CD4-positive, alpha-beta memory T cell (primary cell): ENCODE data around the gene GLS2. TPM values are rescaled to one million over a fixed set of nuclear protein-coding genes. Genes with fewer than 3 reads are reported as not detected.

Experiments used
- CTCF ChIA-PET: fragments of 350-600 bp; sonication (Branson Sonifier 250); formaldehyde crosslinking; loops from one replicate; lab custom pipeline; 2021; ENCODE audit warnings: inconsistent platforms; ENCODE audit not compliant: partially characterized antibody; lab: Charles Lee
- POLR2A ChIA-PET: fragments of 350-600 bp; sonication (Branson Sonifier 250); formaldehyde crosslinking; loops from one replicate; lab custom pipeline; 2021; ENCODE audit not compliant: partially characterized antibody; lab: Charles Lee
- DNase-seq, 5 donors: peaks; one replicate each; pipeline versions ENCODE4 v3.0.0 to v3.0.0-alpha.2; 2020 to 2022; ENCODE audit warnings: mixed read lengths in 1 of 5
- H3K27ac ChIP-seq: one replicate; pipeline ENCODE4 v1.7.0; 2013; ENCODE audit warnings: low read depth, low read length
- H3K27me3 ChIP-seq: 2 replicates; pipeline ENCODE4 v1.7.0; 2013; ENCODE audit warnings: mild to moderate bottlenecking, low read length, moderate library complexity; ENCODE audit not compliant: insufficient read depth
- H3K36me3 ChIP-seq: 2 replicates; pipeline ENCODE4 v1.7.0; 2013; ENCODE audit warnings: mild to moderate bottlenecking, low read length, moderate library complexity; ENCODE audit not compliant: insufficient read depth
- H3K4me1 ChIP-seq: 2 replicates; pipeline ENCODE4 v1.7.0; 2013; ENCODE audit warnings: mild to moderate bottlenecking, low read length, moderate library complexity; ENCODE audit not compliant: insufficient read depth
- H3K4me3 ChIP-seq, 2 donors: one replicate each; pipeline ENCODE4 v1.7.0; 2013; ENCODE audit warnings: low read length in 2 of 2, mild to moderate bottlenecking in 1 of 2
- H3K9me3 ChIP-seq, 2 donors: one replicate each; pipeline ENCODE4 v1.7.0; 2013; ENCODE audit warnings: low read length in 2 of 2, control low read depth in 1 of 2; ENCODE audit not compliant: control insufficient read depth in 1 of 2
- H3K27ac Mint-ChIP-seq, 7 donors: one replicate each; pipeline ENCODE4 v1.8.0; 2020 to 2021; ENCODE audit warnings: mixed read lengths in 7 of 7, mild to moderate bottlenecking in 6 of 7, inconsistent platforms in 3 of 7, moderate library complexity in 3 of 7
- H3K27me3 Mint-ChIP-seq, 2 donors: one replicate each; pipeline ENCODE4 v1.8.0; 2020 to 2021; ENCODE audit warnings: mixed read lengths in 2 of 2
- H3K36me3 Mint-ChIP-seq, 2 donors: one replicate each; pipeline ENCODE4 v1.8.0; 2020 to 2021; ENCODE audit warnings: mixed read lengths in 2 of 2, inconsistent platforms in 1 of 2, mild to moderate bottlenecking in 1 of 2
- H3K4me1 Mint-ChIP-seq, 4 donors: one replicate each; pipeline ENCODE4 v1.8.0; 2020 to 2021; ENCODE audit warnings: mixed read lengths in 4 of 4, mild to moderate bottlenecking in 1 of 4
- H3K4me3 Mint-ChIP-seq, 8 donors: one replicate each; pipeline ENCODE4 v1.8.0; 2020 to 2021; ENCODE audit warnings: mixed read lengths in 8 of 8, mild to moderate bottlenecking in 7 of 8, moderate library complexity in 6 of 8, inconsistent platforms in 3 of 8
- H3K9me3 Mint-ChIP-seq, 8 donors: one replicate each; pipeline ENCODE4 v1.8.0; 2020 to 2021; ENCODE audit warnings: mixed read lengths in 8 of 8, mild to moderate bottlenecking in 5 of 8, inconsistent platforms in 3 of 8, moderate library complexity in 1 of 8
- intact Hi-C: fragments of 100-400 bp; cut with micrococcal nuclease; formaldehyde crosslinking; loops from one replicate; pipeline ENCODE4 v1.15.1; 2023
- polyA plus RNA-seq, 2 donors: library from polyadenylated mRNA; unstranded; fragments of 300-500 nt; fragmentation: Illumina TruSeq; gene quantifications; one replicate each; pipeline ENCODE4 v1.2.3, GENCODE V29; 2021
- total RNA-seq, 2 experiments: library from RNA; stranded (reverse); gene quantifications; one replicate each; pipeline ENCODE4 v1.2.3, GENCODE V29; 2021

Gene GLS2
- 10 to 100 TPM in 1 of 2 experiments, 1 to 10 TPM in 1; 9.8 to 12.2 TPM for total RNA-seq
- polyA plus RNA-seq, result 1 to 10 TPM; 4.2 to 5.0 TPM

DNA sequence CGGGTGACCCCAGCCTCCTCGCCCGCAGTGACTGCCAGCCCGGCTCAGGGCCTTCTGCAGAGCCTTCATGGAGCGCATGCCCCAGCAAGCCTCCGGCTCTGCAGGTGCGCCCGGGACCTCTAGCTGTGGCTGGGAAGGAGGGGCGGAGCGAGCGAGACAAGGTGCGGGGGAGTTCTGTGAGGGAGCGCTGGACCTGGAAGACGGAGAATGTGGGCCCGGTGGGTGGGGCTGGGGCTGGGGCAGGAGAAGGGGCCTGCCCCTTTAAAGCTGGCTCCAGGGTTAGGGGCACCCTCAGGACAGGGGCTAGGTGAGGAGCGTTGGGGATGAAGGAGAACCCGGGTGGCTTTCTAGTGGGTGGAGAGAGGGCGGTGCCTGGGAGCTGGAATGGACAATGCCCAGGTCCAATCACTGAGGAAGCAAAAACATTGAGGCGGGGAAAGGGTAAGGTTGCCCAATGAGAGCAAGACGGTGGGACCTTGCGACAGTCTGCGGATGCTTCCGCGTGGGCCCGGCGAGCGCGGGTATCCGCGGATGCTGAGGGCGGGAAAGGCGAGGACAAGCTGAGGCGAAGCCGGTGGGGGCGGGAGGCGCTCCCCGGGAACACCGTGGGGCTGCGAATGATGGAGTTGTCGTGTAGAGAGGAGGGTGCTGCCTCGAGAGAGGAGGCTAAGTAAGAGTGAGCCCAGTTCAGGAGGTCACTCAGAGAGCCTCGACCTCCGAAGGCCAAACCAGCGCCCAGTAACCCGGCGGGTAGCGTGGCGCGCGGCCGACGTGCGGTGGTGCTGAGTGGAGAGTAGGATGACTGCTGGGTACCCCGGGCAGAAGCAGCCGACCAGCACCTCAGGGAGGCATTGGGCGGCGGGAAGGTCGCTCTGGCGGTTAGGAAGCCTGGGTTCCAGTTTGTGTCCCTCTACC lies at the start of gene GLS2:
Gene GLS2, minus strand, starts transcription at position 121 of the 915 bp plus-strand sequence. Its CDS starts 43 bp downstream, at position 78.
- H3K9me3 Mint-ChIP-seq, result no peaks in the 10 kb centered on the region
- peaks cover 0 to 2% of the 10 kb centered on the region in 2 donors for H3K36me3 Mint-ChIP-seq
- peak; percentile 80 to 84 (median 82) for DNase-seq
- H3K27ac ChIP-seq, result no peak within 1 kb of the TSS
- intact Hi-C loops, result loop anchor here (1.0 kb wide), 1 partner anchor 20 kb away; the partner anchor contains the start of gene SPRYD4
- H3K27me3 ChIP-seq, result no peaks in the 10 kb centered on the region
- CTCF ChIA-PET, result interaction anchor here (0.6 to 1.3 kb wide), 3 partner anchors 8 to 369 kb away, joined by 3 to 4 read pairs (median 3); no protein-coding TSS in a partner anchor
- H3K36me3 ChIP-seq, result no peaks in the 10 kb centered on the region
- H3K4me3 ChIP-seq, result peak within 1 kb of the TSS; percentile 61 to 78
- H3K27me3 Mint-ChIP-seq, result peaks cover 10% of the 10 kb centered on the region in 2 donors
- H3K4me1 ChIP-seq, result peaks cover 14% of the 10 kb centered on the region
- no peaks in the 10 kb centered on the region for H3K9me3 ChIP-seq
- H3K4me1 Mint-ChIP-seq, result peaks cover 11 to 21% (median 15%) of the 10 kb centered on the region in 4 donors
- H3K27ac Mint-ChIP-seq, result peak within 1 kb of the TSS; percentile 16 to 95 (median 87)
- POLR2A ChIA-PET, result interaction anchor here (0.6 to 1.8 kb wide), 13 partner anchors 20 to 515 kb away, joined by 3 to 9 read pairs (median 4); partner anchors contain the start of genes ATP5F1B, CNPY2, NACA and RAB5B
- peak within 1 kb of the TSS; percentile 89 to 98 (median 94) for H3K4me3 Mint-ChIP-seq

DNA sequence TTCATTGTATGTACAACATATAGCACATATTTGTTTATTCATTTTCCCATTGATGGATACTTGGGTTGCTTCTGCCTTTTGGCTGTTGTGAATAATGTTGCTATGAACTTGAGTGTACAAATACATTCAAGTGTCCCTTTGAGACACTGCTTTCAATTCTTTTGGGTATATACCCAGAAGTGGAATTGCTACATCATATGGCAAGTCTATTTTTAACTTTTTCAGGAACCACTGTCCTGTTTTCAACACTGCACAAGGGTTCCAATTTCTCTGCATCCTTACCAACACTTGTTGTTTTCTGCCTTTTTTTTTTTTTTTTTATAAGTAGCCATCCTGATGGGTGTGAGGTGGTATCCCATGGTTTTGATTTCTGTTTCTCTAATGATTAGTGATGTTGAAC lies 49.6 kb upstream of the GLS2 start:
- peak overlapping the region in 1 of 7 donors; percentile 35 for H3K27ac Mint-ChIP-seq
- no peaks in the 10 kb centered on the region for H3K36me3 ChIP-seq
- H3K4me1 Mint-ChIP-seq, result peaks cover 0 to 2% (median 0%) of the 10 kb centered on the region in 4 donors
- DNase-seq, result no peak
- no peaks in the 10 kb centered on the region for H3K4me1 ChIP-seq
- no peaks in the 10 kb centered on the region for H3K9me3 Mint-ChIP-seq
- H3K27me3 ChIP-seq, result no peaks in the 10 kb centered on the region
- intact Hi-C loops, result no loop called here
- no peaks in the 10 kb centered on the region for H3K27me3 Mint-ChIP-seq
- no peak overlapping the region for H3K27ac ChIP-seq
- no peaks in the 10 kb centered on the region for H3K36me3 Mint-ChIP-seq
- no peak overlapping the region for H3K4me3 ChIP-seq
- no peak overlapping the region for H3K4me3 Mint-ChIP-seq
- CTCF ChIA-PET, result interaction anchor here (2.5 kb wide), 1 partner anchor 23 kb away, joined by 8 read pairs; no protein-coding TSS in a partner anchor
- no peaks in the 10 kb centered on the region for H3K9me3 ChIP-seq
- POLR2A ChIA-PET, result no interaction called here

DNA sequence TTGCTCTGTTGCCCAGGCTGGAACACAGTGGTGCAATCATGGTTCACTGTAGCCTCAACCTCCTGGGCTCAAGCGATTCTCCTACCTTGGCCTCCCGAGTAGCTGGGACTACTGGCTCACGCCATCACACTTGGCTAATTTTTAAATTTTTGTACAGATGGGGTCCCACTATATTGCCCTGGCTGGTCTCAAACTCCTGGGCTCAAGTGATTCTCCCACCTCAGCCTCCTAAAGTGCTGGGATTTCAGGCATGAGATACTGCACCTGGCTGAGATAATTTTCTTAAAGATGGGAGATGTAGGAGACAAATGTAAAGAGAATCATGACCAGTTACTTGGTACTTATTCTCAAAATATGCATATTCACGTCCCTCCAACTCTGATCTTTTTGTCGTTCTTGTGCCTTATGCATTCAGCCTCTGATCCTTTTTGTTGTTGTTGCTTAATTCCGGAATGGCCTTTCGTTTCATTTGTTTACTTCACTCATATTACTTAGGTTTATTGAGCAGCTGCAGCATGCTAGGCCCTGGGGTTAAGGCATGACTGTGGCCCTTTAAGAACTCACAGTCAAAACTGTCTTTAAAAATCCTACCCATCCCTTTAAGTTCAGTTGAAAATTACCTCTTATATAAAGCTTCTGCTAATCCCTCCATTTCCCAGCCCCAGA lies 42.6 kb upstream of the GLS2 start:
- peaks cover 0 to 3% of the 10 kb centered on the region in 2 donors for H3K27me3 Mint-ChIP-seq
- H3K36me3 Mint-ChIP-seq, result no peaks in the 10 kb centered on the region
- H3K4me1 Mint-ChIP-seq, result no peaks in the 10 kb centered on the region
- Histone ChIP-seq H3K4me3 (no peak overlapping the region), H3K9me3 (no peaks in the 10 kb centered on the region), H3K4me1 (no peaks in the 10 kb centered on the region), H3K27ac (no peak overlapping the region), H3K27me3 (no peaks in the 10 kb centered on the region), H3K36me3 (no peaks in the 10 kb centered on the region)
- DNase-seq, result no peak
- intact Hi-C loops, result no loop called here
- ChIA-PET POLR2A (interaction anchor here (1.2 kb wide), 1 partner anchor 16 kb away, joined by 5 read pairs; no protein-coding TSS in a partner anchor), CTCF (interaction anchor here (1.2 to 2.1 kb wide), 2 partner anchors 17 to 43 kb away, joined by 3 to 8 read pairs; no protein-coding TSS in a partner anchor)
- H3K4me3 Mint-ChIP-seq, result no peak overlapping the region
- H3K9me3 Mint-ChIP-seq, result no peaks in the 10 kb centered on the region
- H3K27ac Mint-ChIP-seq, result peak overlapping the region in 1 of 7 donors; percentile 19

DNA sequence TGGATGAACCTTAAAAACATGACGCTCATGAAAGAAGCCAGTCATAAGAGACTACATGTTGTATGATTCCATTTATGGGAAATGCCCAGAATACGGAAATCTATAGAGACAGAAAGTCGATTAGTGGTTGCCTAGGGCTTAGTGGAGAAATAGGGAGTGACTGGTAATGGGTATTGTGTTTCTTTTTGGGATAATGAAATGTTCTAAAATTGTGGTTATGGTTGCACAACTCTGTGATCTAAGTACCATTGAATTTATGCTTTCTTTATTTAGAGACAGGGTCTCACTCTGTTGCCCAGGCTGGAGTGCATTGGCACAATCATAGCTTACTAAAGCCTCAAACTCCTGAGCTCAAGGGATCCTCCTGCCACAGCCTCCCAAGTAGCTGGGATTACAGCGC lies 41.7 kb upstream of the GLS2 start:
- no peaks in the 10 kb centered on the region for H3K27me3 ChIP-seq
- H3K36me3 ChIP-seq, result no peaks in the 10 kb centered on the region
- peaks cover 0 to 3% of the 10 kb centered on the region in 2 donors for H3K27me3 Mint-ChIP-seq
- H3K4me3 Mint-ChIP-seq, result no peak overlapping the region
- no peak overlapping the region for H3K27ac Mint-ChIP-seq
- H3K4me1 ChIP-seq, result no peaks in the 10 kb centered on the region
- ChIA-PET CTCF (interaction anchor here (1.2 kb wide), 1 partner anchor 16 kb away, joined by 3 read pairs; no protein-coding TSS in a partner anchor), POLR2A (no interaction called here)
- no peak overlapping the region for H3K4me3 ChIP-seq
- intact Hi-C loops, result no loop called here
- no peaks in the 10 kb centered on the region for H3K36me3 Mint-ChIP-seq
- no peaks in the 10 kb centered on the region for H3K9me3 Mint-ChIP-seq
- H3K4me1 Mint-ChIP-seq, result no peaks in the 10 kb centered on the region
- DNase-seq, result no peak
- H3K27ac ChIP-seq, result no peak overlapping the region
- H3K9me3 ChIP-seq, result no peaks in the 10 kb centered on the region

DNA sequence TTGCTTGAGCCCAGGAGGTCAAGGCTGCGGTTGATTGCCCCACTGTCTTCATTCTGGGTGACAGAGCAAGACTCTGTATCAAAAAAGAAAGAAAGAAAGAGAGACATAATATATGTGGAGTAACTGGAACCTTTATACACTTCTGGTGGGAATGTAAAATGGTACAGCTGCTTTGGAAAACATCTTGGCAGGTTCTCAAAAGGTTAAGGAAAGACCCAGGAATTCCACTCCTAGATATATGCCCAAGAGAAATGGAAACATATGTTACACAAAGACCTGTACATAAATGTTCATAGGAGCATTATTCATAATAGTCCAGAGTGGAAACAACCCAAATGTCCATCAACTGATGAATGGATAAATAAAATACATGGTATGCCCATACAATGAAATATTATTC lies 40.9 kb upstream of the GLS2 start:
- Histone ChIP-seq H3K27me3 (no peaks in the 10 kb centered on the region), H3K4me3 (no peak overlapping the region), H3K9me3 (no peaks in the 10 kb centered on the region), H3K27ac (no peak overlapping the region), H3K36me3 (no peaks in the 10 kb centered on the region), H3K4me1 (no peaks in the 10 kb centered on the region)
- no peak for DNase-seq
- Mint-ChIP-seq H3K36me3 (no peaks in the 10 kb centered on the region), H3K4me3 (no peak overlapping the region), H3K27ac (no peak overlapping the region), H3K27me3 (peaks cover 0 to 3% of the 10 kb centered on the region in 2 donors), H3K4me1 (no peaks in the 10 kb centered on the region), H3K9me3 (no peaks in the 10 kb centered on the region)
- ChIA-PET POLR2A (no interaction called here), CTCF (no interaction called here)
- intact Hi-C loops, result no loop called here

DNA sequence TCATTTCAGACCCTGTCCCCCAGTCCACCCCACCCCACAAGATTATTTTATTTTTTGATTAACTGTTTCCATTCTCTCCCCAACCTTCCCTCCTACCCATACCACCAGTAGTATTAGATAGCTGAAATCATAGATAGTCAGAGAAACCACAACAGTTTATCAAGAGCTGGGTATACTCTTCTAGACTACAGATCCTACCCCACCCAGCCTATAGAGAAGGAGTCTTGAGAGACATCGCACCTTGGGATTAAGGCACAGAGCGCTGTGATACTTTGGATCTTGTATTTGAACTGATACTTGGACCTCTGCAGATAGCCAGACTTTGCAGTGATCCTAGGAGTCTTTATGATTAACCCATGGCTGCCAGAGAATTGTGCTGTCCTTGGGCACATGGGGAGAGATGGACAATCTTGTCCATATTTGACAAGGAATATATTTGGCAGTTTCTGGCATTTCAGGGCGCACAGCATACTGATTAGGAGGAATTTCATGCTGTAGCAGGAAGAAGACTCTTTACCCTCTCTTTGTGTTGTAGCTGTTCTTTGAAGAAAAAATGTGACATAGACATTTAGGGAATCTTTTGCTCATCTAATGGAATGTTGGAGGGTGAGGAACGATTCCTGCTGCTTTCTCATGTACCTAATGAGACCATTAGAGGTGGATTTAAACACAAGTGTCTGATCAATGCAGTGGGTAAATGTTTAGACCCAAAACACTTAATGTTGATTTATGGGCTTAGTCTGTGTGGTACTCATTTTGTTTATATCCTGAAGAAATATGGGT lies 34.6 kb upstream of the GLS2 start:
- Mint-ChIP-seq H3K4me3 (peak overlapping the region; percentile 87 to 95 (median 89)), H3K27ac (peak overlapping the region; percentile 36 to 92 (median 79)), H3K27me3 (peaks cover 0 to 3% of the 10 kb centered on the region in 2 donors), H3K9me3 (no peaks in the 10 kb centered on the region), H3K36me3 (no peaks in the 10 kb centered on the region), H3K4me1 (peaks cover 14 to 28% (median 22%) of the 10 kb centered on the region in 4 donors)
- Histone ChIP-seq H3K4me1 (peaks cover 14% of the 10 kb centered on the region), H3K9me3 (no peaks in the 10 kb centered on the region), H3K36me3 (no peaks in the 10 kb centered on the region), H3K4me3 (no peak overlapping the region), H3K27ac (no peak overlapping the region), H3K27me3 (no peaks in the 10 kb centered on the region)
- intact Hi-C loops, result no loop called here
- no peak for DNase-seq
- POLR2A ChIA-PET, result interaction anchor here (0.5 to 2.1 kb wide), 3 partner anchors 106 to 114 kb away, joined by 4 to 9 read pairs (median 5); no protein-coding TSS in a partner anchor
- CTCF ChIA-PET, result interaction anchor here (0.6 to 3.5 kb wide), 6 partner anchors 9 to 160 kb away, joined by 3 to 19 read pairs (median 7); no protein-coding TSS in a partner anchor
